Measurements from ENCODE around the gene CCDC87. TPM values are rescaled to one million over a fixed set of nuclear protein-coding genes. Genes with fewer than 3 reads are reported as not detected.

Gene CCDC87
- total RNA-seq, 1 donor from 2014 or later, result 0.31 TPM

DNA sequence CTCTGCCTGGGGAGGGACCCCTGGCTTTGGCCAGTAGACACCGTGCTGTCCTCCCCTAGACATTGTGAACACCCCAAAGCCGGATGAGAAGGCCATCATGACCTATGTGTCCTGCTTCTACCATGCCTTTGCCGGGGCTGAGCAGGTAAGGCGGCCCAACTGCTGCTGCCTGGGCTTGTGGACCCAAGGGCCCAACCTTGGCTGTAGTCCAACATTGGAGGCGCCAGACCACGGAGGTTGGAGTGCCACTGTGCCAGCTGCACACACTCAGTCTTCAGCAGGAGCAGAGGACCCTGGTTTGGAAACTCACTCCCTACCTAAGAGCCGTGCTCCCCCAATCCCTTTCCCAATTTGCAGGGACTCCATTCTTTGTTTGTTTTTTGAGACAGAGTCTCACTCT lies 36.8 kb downstream of the CCDC87 start:
- H3K4me1 Mint-ChIP-seq, result peaks cover 7% of the 10 kb centered on the region
- TF ChIP-seq, protein P1, sequence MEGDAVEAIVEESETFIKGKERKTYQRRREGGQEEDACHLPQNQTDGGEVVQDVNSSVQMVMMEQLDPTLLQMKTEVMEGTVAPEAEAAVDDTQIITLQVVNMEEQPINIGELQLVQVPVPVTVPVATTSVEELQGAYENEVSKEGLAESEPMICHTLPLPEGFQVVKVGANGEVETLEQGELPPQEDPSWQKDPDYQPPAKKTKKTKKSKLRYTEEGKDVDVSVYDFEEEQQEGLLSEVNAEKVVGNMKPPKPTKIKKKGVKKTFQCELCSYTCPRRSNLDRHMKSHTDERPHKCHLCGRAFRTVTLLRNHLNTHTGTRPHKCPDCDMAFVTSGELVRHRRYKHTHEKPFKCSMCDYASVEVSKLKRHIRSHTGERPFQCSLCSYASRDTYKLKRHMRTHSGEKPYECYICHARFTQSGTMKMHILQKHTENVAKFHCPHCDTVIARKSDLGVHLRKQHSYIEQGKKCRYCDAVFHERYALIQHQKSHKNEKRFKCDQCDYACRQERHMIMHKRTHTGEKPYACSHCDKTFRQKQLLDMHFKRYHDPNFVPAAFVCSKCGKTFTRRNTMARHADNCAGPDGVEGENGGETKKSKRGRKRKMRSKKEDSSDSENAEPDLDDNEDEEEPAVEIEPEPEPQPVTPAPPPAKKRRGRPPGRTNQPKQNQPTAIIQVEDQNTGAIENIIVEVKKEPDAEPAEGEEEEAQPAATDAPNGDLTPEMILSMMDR (IDR thresholded peaks at IDR 0.05), result no peak
- intact Hi-C loops (cut with micrococcal nuclease), result no loop called here
- H3K27ac Mint-ChIP-seq, result no peak overlapping the region
- no peak for ATAC-seq (ENCODE audit: low read depth)
- ChIA-PET POLR2A (interaction anchor here (0.6 kb wide), 1 partner anchor 10 kb away, joined by 5 read pairs; the partner anchor contains the start of genes ACTN3 and ZDHHC24), CTCF (no interaction called here)
- no peaks in the 10 kb centered on the region for H3K36me3 Mint-ChIP-seq (ENCODE audit: low read depth)
- H3K9me3 Mint-ChIP-seq, result no peaks in the 10 kb centered on the region
- H3K27me3 Mint-ChIP-seq, result peaks cover 16% of the 10 kb centered on the region
- no peak for DNase-seq
- H3K4me3 Mint-ChIP-seq, result no peak overlapping the region

DNA sequence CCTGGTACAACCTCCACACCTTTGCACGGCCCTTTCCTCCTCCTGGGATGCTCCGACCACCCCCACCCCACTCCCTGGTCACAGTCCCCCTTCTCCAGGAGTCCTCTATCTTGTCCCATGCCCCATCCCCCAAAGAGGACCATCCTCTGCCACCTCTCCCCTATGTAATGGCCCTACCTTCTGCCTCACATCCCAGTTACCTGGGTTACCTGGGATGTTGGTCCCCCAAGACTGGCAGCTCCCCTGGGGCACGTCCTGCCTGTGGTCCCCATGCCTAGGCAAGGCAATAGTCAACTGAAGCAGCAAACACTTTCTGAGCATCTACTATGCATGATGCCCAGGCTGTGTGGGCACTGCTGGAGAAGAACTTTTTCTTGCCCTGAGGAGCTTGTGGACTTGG lies 37.4 kb downstream of the CCDC87 start:
- ATAC-seq (ENCODE audit: low read depth) (no peak), DNase-seq (no peak)
- TF ChIP-seq, protein P1 (IDR thresholded peaks at IDR 0.05), result no peak
- POLR2A ChIA-PET, result interaction anchor here (0.6 kb wide), 2 partner anchors 9 to 15 kb away, joined by 3 to 5 read pairs; partner anchors contain the start of genes ACTN3 and ZDHHC24
- Mint-ChIP-seq H3K27ac (no peak overlapping the region), H3K4me1 (peaks cover 7% of the 10 kb centered on the region), H3K9me3 (no peaks in the 10 kb centered on the region), H3K36me3 (ENCODE audit: low read depth) (no peaks in the 10 kb centered on the region), H3K27me3 (peaks cover 16% of the 10 kb centered on the region), H3K4me3 (no peak overlapping the region)
- CTCF ChIA-PET, result no interaction called here
- intact Hi-C loops (cut with micrococcal nuclease), result no loop called here

DNA sequence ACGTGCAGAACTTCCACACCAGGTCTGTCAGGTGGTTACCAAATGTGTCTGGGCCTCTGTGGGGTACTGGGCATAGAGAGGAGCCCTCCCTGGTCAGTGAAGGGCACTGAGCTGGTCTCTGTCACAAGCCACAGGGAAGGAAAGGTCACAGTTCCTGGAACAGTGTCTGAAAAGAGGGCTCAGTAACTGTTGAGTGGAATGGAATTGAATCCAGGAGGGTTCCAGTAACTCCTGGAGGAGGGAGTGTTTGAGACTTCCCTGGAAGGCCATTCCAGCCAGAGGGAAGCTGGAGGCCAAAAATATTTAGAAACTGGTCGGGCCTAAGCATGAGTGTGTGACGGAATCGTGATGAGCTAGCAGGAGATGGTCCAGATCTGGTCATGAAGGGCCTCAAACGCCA lies 38.3 kb downstream of the CCDC87 start:
- Mint-ChIP-seq H3K27ac (no peak overlapping the region), H3K36me3 (ENCODE audit: low read depth) (no peaks in the 10 kb centered on the region), H3K9me3 (no peaks in the 10 kb centered on the region), H3K4me1 (peaks cover 7% of the 10 kb centered on the region), H3K4me3 (no peak overlapping the region), H3K27me3 (peaks cover 12% of the 10 kb centered on the region)
- DNase-seq (no peak), ATAC-seq (ENCODE audit: low read depth) (no peak)
- intact Hi-C loops (cut with micrococcal nuclease), result no loop called here
- TF ChIP-seq, protein P1 (IDR thresholded peaks at IDR 0.05), result no peak
- ChIA-PET POLR2A (interaction anchor here (0.6 kb wide), 1 partner anchor 85 kb away, joined by 4 read pairs; no protein-coding TSS in a partner anchor), CTCF (no interaction called here)

DNA sequence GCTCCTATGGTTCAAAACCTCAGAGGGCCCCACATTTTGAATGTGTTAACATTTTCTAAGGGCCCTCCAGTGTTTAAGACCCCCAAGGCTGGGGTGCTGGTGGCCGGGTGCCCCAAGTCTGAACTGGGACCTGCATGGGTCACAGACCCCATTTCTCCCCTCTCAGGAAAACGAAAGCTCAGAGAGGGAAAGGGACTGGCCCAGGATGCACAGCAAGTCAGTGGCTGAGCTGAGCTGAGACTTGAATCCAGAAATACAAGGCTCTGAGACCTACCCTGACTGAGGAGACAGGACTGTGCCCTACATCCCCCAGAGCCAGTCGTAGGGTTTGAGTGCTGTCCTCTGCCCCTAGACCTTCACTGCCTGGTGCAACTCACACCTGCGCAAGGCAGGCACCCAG lies 42.0 kb downstream of the CCDC87 start:
- Mint-ChIP-seq H3K27ac (no peak overlapping the region), H3K36me3 (ENCODE audit: low read depth) (no peaks in the 10 kb centered on the region), H3K4me1 (peaks cover 7% of the 10 kb centered on the region), H3K9me3 (no peaks in the 10 kb centered on the region), H3K27me3 (no peaks in the 10 kb centered on the region), H3K4me3 (no peak overlapping the region)
- ChIA-PET CTCF (no interaction called here), POLR2A (no interaction called here)
- DNase-seq (no peak), ATAC-seq (ENCODE audit: low read depth) (no peak)
- TF ChIP-seq, protein P1 (IDR thresholded peaks at IDR 0.05), result no peak
- intact Hi-C loops (cut with micrococcal nuclease), result no loop called here

DNA sequence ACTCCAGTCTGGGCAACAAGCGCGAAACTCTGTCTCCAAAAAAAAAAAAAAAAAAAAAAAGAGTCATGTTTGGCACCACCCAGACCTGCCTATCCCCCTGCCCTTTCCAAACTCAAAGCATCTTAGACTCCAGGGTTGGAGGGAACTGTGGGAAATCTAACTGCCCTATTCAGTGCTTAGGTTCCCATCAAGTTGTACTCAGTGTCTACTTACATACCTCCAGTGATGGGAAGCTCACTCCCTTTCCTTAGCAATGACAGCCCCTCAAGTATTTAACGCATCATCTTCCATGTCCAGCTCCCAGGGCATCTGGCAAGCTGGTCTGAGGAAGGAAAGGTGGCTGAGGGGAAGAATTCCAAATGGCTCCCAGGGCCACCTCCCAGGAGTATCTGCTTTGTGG lies 43.2 kb downstream of the CCDC87 start:
- Mint-ChIP-seq H3K27ac (no peak overlapping the region), H3K9me3 (no peaks in the 10 kb centered on the region), H3K36me3 (ENCODE audit: low read depth) (no peaks in the 10 kb centered on the region), H3K4me1 (peaks cover 14% of the 10 kb centered on the region), H3K4me3 (no peak overlapping the region), H3K27me3 (no peaks in the 10 kb centered on the region)
- no peak for ATAC-seq (ENCODE audit: low read depth)
- TF ChIP-seq, protein P1 (IDR thresholded peaks at IDR 0.05), result no peak
- intact Hi-C loops (cut with micrococcal nuclease), result loop anchor here (5.0 to 10.0 kb wide), 2 partner anchors 68 to 295 kb away; partner anchors contain the start of genes RBM14 and RCE1
- POLR2A ChIA-PET, result no interaction called here
- CTCF ChIA-PET, result interaction anchor here (1.2 kb wide), 1 partner anchor 28 kb away, joined by 3 read pairs; no protein-coding TSS in a partner anchor
- DNase-seq, result no peak
